H1 (cell line): Measurements from ENCODE around the gene TOM1L2. TPM values are rescaled to one million over a fixed set of nuclear protein-coding genes. Genes with fewer than 3 reads are reported as not detected.
"Not testable (repeated sequence)": the region's sequence is repeated elsewhere in the genome, so short reads cannot be mapped to it uniquely, and the experiment has no call there.

ENCODE experiments used
- CTCF ChIA-PET: fragments of 300-600 bp; sonication (Branson Sonifier 250); formaldehyde crosslinking; loops from one replicate; lab custom pipeline; 2021; ENCODE audit not compliant: partially characterized antibody; lab: Charles Lee
- POLR2A ChIA-PET: fragments of 300-600 bp; sonication (Branson Sonifier 250); formaldehyde crosslinking; loops from one replicate; lab custom pipeline; 2021; ENCODE audit warnings: inconsistent platforms; ENCODE audit not compliant: partially characterized antibody; lab: Charles Lee
- DNase-seq, 2 experiments: peaks; one replicate each; pipeline versions ENCODE4 v3.0.0 to v3.0.0-alpha.2; 2010 to 2022; ENCODE audit warnings: low spot score in 2 of 2, low read depth in 1 of 2, mixed read lengths in 1 of 2
- FAIRE-seq: peaks from 2 replicates; lab custom pipeline; 2011; peaks lifted over from hg19 to GRCh38; lab: Jason Lieb, UNC
- H2AFZ ChIP-seq: 2 replicates; pipeline ENCODE4 v1.8.1; 2012; ENCODE audit warnings: low read length, inconsistent platforms
- H2AK5ac ChIP-seq: 2 replicates; pipeline ENCODE4 v1.6.1; 2013; ENCODE audit warnings: low read depth, low read length
- H2BK120ac ChIP-seq: replicated peaks from 2 replicates; pipeline ENCODE3; 2013; ENCODE audit warnings: low read depth, low read length, inconsistent platforms
- H2BK12ac ChIP-seq: 2 replicates; pipeline ENCODE4 v1.6.1; 2013; ENCODE audit warnings: low read depth, low read length
- H2BK15ac ChIP-seq: 2 replicates; pipeline ENCODE4 v1.6.1; 2013; ENCODE audit warnings: low read length
- H2BK20ac ChIP-seq: 2 replicates; pipeline ENCODE4 v1.6.1; 2013; ENCODE audit warnings: low read length
- H2BK5ac ChIP-seq: 2 replicates; pipeline ENCODE4 v1.6.1; 2013; ENCODE audit warnings: low read depth, low read length
- H3K14ac ChIP-seq: 2 replicates; pipeline ENCODE4 v1.6.1; 2013; ENCODE audit warnings: inconsistent platforms; ENCODE audit not compliant: insufficient read length
- H3K18ac ChIP-seq: 2 replicates; pipeline ENCODE4 v1.6.1; 2013; ENCODE audit warnings: low read length; ENCODE audit errors: extremely low read depth
- H3K23ac ChIP-seq: 2 replicates; pipeline ENCODE4 v1.6.1; 2013; ENCODE audit warnings: inconsistent platforms; ENCODE audit not compliant: insufficient read length
- H3K23me2 ChIP-seq: 2 replicates; pipeline ENCODE4 v1.6.1; 2013; ENCODE audit warnings: low read depth, low read length
- H3K27ac ChIP-seq: 2 replicates; pipeline ENCODE4 v1.6.1; 2011; ENCODE audit warnings: low read depth, low read length, inconsistent platforms
- H3K27me3 ChIP-seq, 4 experiments: replicated peaks in 1 of 4; 1 replicate in 1 of 4; 2 replicates in 3 of 4; pipeline versions ENCODE4 v1.6.1 to v1.8.1; 2011 to 2013; ENCODE audit warnings: low read length in 3 of 4, mild to moderate bottlenecking in 3 of 4, inconsistent platforms in 2 of 4, mixed read lengths in 2 of 4, moderate library complexity in 1 of 4; ENCODE audit not compliant: control insufficient read depth in 3 of 4, insufficient read depth in 3 of 4; ENCODE audit errors: extremely low read depth in 1 of 4
- H3K36me3 ChIP-seq, 4 experiments: 2 replicates each; pipeline versions ENCODE4 v1.6.1 to v1.8.1; 2011 to 2013; ENCODE audit warnings: mild to moderate bottlenecking in 4 of 4, low read length in 3 of 4, moderate library complexity in 2 of 4, control low read depth in 1 of 4, inconsistent platforms in 1 of 4; ENCODE audit not compliant: insufficient read depth in 4 of 4, control insufficient read depth in 2 of 4
- H3K4ac ChIP-seq: replicated peaks from 2 replicates; pipeline ENCODE3; 2013; ENCODE audit warnings: low read length, low read depth, mixed read lengths, inconsistent platforms; ENCODE audit not compliant: insufficient read length
- H3K4me1 ChIP-seq, 4 experiments: replicated peaks in 1 of 4; 1 replicate in 1 of 4; 2 replicates in 3 of 4; pipeline versions ENCODE4 v1.6.1 to v1.8.1; 2011 to 2013; ENCODE audit warnings: low read length in 3 of 4, inconsistent platforms in 2 of 4, mixed read lengths in 1 of 4; ENCODE audit not compliant: insufficient read depth in 4 of 4, control insufficient read depth in 3 of 4
- H3K4me2 ChIP-seq, 2 experiments: 2 replicates each; pipeline versions ENCODE4 v1.6.1 to v1.8.1; 2011 to 2013; ENCODE audit warnings: low read depth in 2 of 2, low read length in 2 of 2, control low read depth in 1 of 2, inconsistent platforms in 1 of 2, mild to moderate bottlenecking in 1 of 2; ENCODE audit not compliant: insufficient read depth in 1 of 2
- H3K4me3 ChIP-seq, 4 experiments: fragments of 200-600, 300-600 bp in 1 of 4; sonication (generic), shearing (Covaris generic), sonication (Bioruptor Twin) in 1 of 4; 2 replicates each; pipeline versions ENCODE4 v1.5.1 to v1.8.1; 2011 to 2016; ENCODE audit warnings: low read length in 4 of 4, low read depth in 3 of 4, control low read depth in 2 of 4, inconsistent platforms in 2 of 4, mild to moderate bottlenecking in 2 of 4, mixed read lengths in 1 of 4, moderate library complexity in 1 of 4; ENCODE audit not compliant: insufficient read depth in 2 of 4; ENCODE audit errors: extremely low read depth in 1 of 4
- H3K56ac ChIP-seq: replicated peaks from 2 replicates; pipeline ENCODE3; 2013; ENCODE audit warnings: low read depth, mild to moderate bottlenecking, mixed read lengths, low read length, inconsistent platforms; ENCODE audit not compliant: insufficient read length
- H3K79me1 ChIP-seq: 2 replicates; pipeline ENCODE4 v1.6.1; 2013; ENCODE audit warnings: low read depth, low read length, control low read depth
- H3K79me2 ChIP-seq, 2 experiments: 2 replicates each; pipeline versions ENCODE4 v1.6.1 to v1.8.1; 2012 to 2013; ENCODE audit warnings: low read length in 2 of 2, mild to moderate bottlenecking in 2 of 2, inconsistent platforms in 1 of 2; ENCODE audit not compliant: insufficient read depth in 2 of 2, control insufficient read depth in 1 of 2
- H3K9ac ChIP-seq, 4 experiments: replicated peaks in 1 of 4; 1 replicate in 1 of 4; 2 replicates in 3 of 4; pipeline versions ENCODE4 v1.6.1 to v1.8.1; 2011 to 2013; ENCODE audit warnings: low read depth in 3 of 4, low read length in 3 of 4, control low read depth in 2 of 4, mild to moderate bottlenecking in 2 of 4, moderate library complexity in 2 of 4, inconsistent platforms in 1 of 4; ENCODE audit errors: extremely low read depth in 1 of 4
- H3K9me3 ChIP-seq, 2 experiments: 2 replicates each; pipeline versions ENCODE4 v1.6.1 to v1.8.1; 2012 to 2013; ENCODE audit warnings: mild to moderate bottlenecking in 2 of 2, moderate library complexity in 2 of 2, control low read depth in 1 of 2, inconsistent platforms in 1 of 2, low read depth in 1 of 2, low read length in 1 of 2, mixed read lengths in 1 of 2; ENCODE audit not compliant: insufficient read depth in 2 of 2
- H4K20me1 ChIP-seq, 2 experiments: replicated peaks in 1 of 2; 2 replicates each; pipeline versions ENCODE3 to v1.8.1; 2011 to 2013; ENCODE audit warnings: inconsistent platforms in 2 of 2, low read length in 2 of 2, mild to moderate bottlenecking in 1 of 2; ENCODE audit not compliant: insufficient read depth in 2 of 2, control insufficient read depth in 1 of 2
- H4K5ac ChIP-seq: 2 replicates; pipeline ENCODE4 v1.6.1; 2013; ENCODE audit warnings: low read length, low read depth, mixed read lengths, inconsistent platforms; ENCODE audit not compliant: insufficient read length
- H4K8ac ChIP-seq: 2 replicates; pipeline ENCODE4 v1.8.0; 2013; ENCODE audit warnings: mild to moderate bottlenecking, moderate library complexity, low read length, inconsistent platforms; ENCODE audit not compliant: insufficient read depth; ENCODE audit errors: extremely low read depth
- H4K91ac ChIP-seq: replicated peaks from 2 replicates; pipeline ENCODE3; 2013; ENCODE audit warnings: low read length, mixed read lengths, inconsistent platforms; ENCODE audit not compliant: insufficient read length
- CEBPB ChIP-seq: IDR thresholded peaks from 2 replicates; pipeline ENCODE4 v1.6.1; 2012; ENCODE audit warnings: low read depth, low read length
- WGBS, 2 experiments: shearing (Covaris generic) in 1 of 2; methylation state at CpG; one replicate each; pipeline versions ENCODE4 v1.1.6 to v1.1.7; 2013 to 2015; ENCODE audit warnings: low lambda C conversion rate in 2 of 2, mixed read lengths in 2 of 2, inconsistent platforms in 1 of 2, low coverage in 1 of 2, missing lambda C conversion rate in 1 of 2; ENCODE audit not compliant: insufficient replicate concordance in 2 of 2, insufficient coverage in 1 of 2, insufficient read length in 1 of 2; ENCODE audit errors: extremely low coverage in 1 of 2, missing lambda C conversion rate in 1 of 2; 5-methylcytosine and 5-hydroxymethylcytosine counted together
- polyA plus RNA-seq, 7 experiments: library from polyadenylated mRNA; depleted of rRNA in 3 of 7; stranded (reverse) in 5 of 7; unstranded in 2 of 7; fragments of >200 nt in 5 of 7; fragments of 200-250 nt in 2 of 7; gene quantifications; 1 replicate in 5 of 7; 2 replicates in 1 of 7; 4 replicates in 1 of 7; pipeline versions ENCODE4 v1.2.1 to v1.2.3, GENCODE V29; 2011 to 2013; ENCODE audit warnings: missing spikeins in 2 of 7, mixed read lengths in 2 of 7
- total RNA-seq: library from RNA; stranded (reverse); fragmentation: NEBNext Ultra II Directional; extraction: Animal tissue kit (Norgen Biotek cat#: 25700); gene quantifications from 2 replicates; pipeline ENCODE4 v1.2.1, GENCODE V29; 2021

TOM1L2 gene
- total and polyA plus RNA-seq, 2 of the 8 experiments (the other 6 are each of a cell fraction or from before 2014, with no cell fraction given): 2.0 to 3.4 TPM

GRCh38 chr17:17995887-17996286, 23.7 kb upstream of the TOM1L2 start:
- not testable (repeated sequence) for H3K56ac ChIP-seq, H3K36me3 ChIP-seq, H4K5ac ChIP-seq, H2BK15ac ChIP-seq, H3K27ac ChIP-seq, H3K9ac ChIP-seq, H3K27me3 ChIP-seq, H4K20me1 ChIP-seq, H3K4me2 ChIP-seq, H4K8ac ChIP-seq, H3K79me2 ChIP-seq, H2AFZ ChIP-seq
- CTCF ChIA-PET: interaction anchor here (1.0 to 5.4 kb wide), 11 partner anchors 10 to 106 kb away, joined by 3 to 49 read pairs (median 10); no protein-coding TSS in a partner anchor
- WGBS, 2 experiments: 92% methylated on average over 8 of the region's 8 CpGs; no CpG with 5 or more reads in 1 of the 2 experiments
- peak; percentile 56; the same call in 1 of the 2 replicates for TF ChIP-seq CEBPB
- TF ChIP-seq, all 59 proteins: peak for 1; not testable (repeated sequence) for 58
- H2BK5ac ChIP-seq, H3K4ac ChIP-seq, H3K4me1 ChIP-seq, H3K14ac ChIP-seq, FAIRE-seq, H3K9me3 ChIP-seq, H4K91ac ChIP-seq, H3K18ac ChIP-seq, H2BK20ac ChIP-seq, H2AK5ac ChIP-seq, H3K23me2 ChIP-seq, H2BK120ac ChIP-seq, POLR2A ChIA-PET, H2BK12ac ChIP-seq, H3K4me3 ChIP-seq, H3K79me1 ChIP-seq, DNase-seq, H3K23ac ChIP-seq: not testable (repeated sequence)
